Prostate gland (tissue), 2 donors: ENCODE data around the gene PLEKHG2. TPM values are rescaled to one million over a fixed set of nuclear protein-coding genes. Genes with fewer than 3 reads are reported as not detected.

ENCODE experiments used
- DNase-seq: peaks from one replicate; pipeline ENCODE4 v3.0.0-alpha.2; 2019; ENCODE audit warnings: low spot score
- H3K27ac ChIP-seq, 2 donors: fragments of 200-600 bp; sonication (generic); 2 replicates each; pipeline ENCODE4 v1.5.1; 2017 to 2019
- H3K27me3 ChIP-seq: fragments of 200-600 bp; sonication (generic); replicated peaks from 2 replicates; pipeline ENCODE4 v1.5.1; 2019; ENCODE audit not compliant: insufficient read depth
- H3K36me3 ChIP-seq, 2 donors: fragments of 200-600 bp; sonication (generic); 1 replicate in 1 of 2; 2 replicates in 1 of 2; pipeline versions ENCODE4 v1.5.1 to v1.8.1; 2017 to 2019
- H3K4me1 ChIP-seq: fragments of 200-600 bp; sonication (generic); replicated peaks from 2 replicates; pipeline ENCODE4 v1.5.1; 2019
- H3K4me3 ChIP-seq, 2 donors: fragments of 200-600 bp; sonication (generic); 2 replicates each; pipeline ENCODE4 v1.5.1; 2017 to 2019
- H3K9me3 ChIP-seq: fragments of 200-600 bp; sonication (generic); 2 replicates; pipeline ENCODE4 v1.5.1; 2017
- CTCF ChIP-seq, 4 experiments: fragments of 200-600 bp in 2 of 4; fragments of 450-650 bp in 2 of 4; sonication (generic) in 2 of 4; IDR thresholded peaks; 1 replicate in 3 of 4; 2 replicates in 1 of 4; pipeline ENCODE4 v1.5.1; 2016 to 2019; ENCODE audit warnings: antibody characterized with exemption in 4 of 4, mild to moderate bottlenecking in 2 of 4, moderate library complexity in 2 of 4
- POLR2A ChIP-seq: fragments of 450-650 bp; IDR thresholded peaks from one replicate; pipeline ENCODE4 v1.6.1; 2016; ENCODE audit warnings: antibody characterized with exemption, mild to moderate bottlenecking
- POLR2AphosphoS5 ChIP-seq: sonication (generic); formaldehyde crosslinking; IDR thresholded peaks from one replicate; pipeline ENCODE4 v1.6.1; 2017; ENCODE audit warnings: antibody characterized with exemption
- WGBS: methylation state at CpG from one replicate; pipeline ENCODE4 v1.1.5; 2018; 5-methylcytosine and 5-hydroxymethylcytosine counted together
- intact Hi-C: fragments of 100-400 bp; cut with DNase I; formaldehyde crosslinking; loops from one replicate; pipeline ENCODE4 v1.14.2; 2022
- microRNA-seq: library from miRNA; unstranded; fragments of <30 nt; microRNA quantifications from one replicate; pipeline ENCODE4, GENCODE V29; 2016
- small RNA-seq, 2 donors: library from RNA; depleted of rRNA; stranded (forward); fragments of <200 nt; gene quantifications; one replicate each; pipeline ENCODE3, GENCODE V24; 2016
- total RNA-seq, 2 donors: library from RNA; depleted of rRNA; stranded (reverse); fragments of >200 nt; gene quantifications; one replicate each; pipeline ENCODE4 v1.1.0, GENCODE V29; 2016

PLEKHG2 gene
- total RNA-seq, 2 donors from 2014 or later, result 14.4 to 21.1 TPM

- TF ChIP-seq POLR2AphosphoS5 (no peak), CTCF (IDR thresholded peaks at IDR 0.05) (no peak), POLR2A (no peak)
- no peaks in the 10 kb centered on the region for H3K9me3 ChIP-seq
- no peaks in the 10 kb centered on the region for H3K4me1 ChIP-seq
- H3K27ac ChIP-seq, result no peak overlapping the region
- H3K36me3 ChIP-seq, result peaks cover 22 to 39% of the 10 kb centered on the region in 2 donors
- no peak overlapping the region for H3K4me3 ChIP-seq
- intact Hi-C loops, result loop anchor here (5.0 kb wide), 1 partner anchor 59 kb away; the partner anchor contains the start of gene EID2B
- H3K27me3 ChIP-seq, result no peaks in the 10 kb centered on the region
- DNase-seq, result no peak
- WGBS, result 82% methylated on average over 11 of the region's 11 CpGs
These were observed 61.0 kb downstream of the PLEKHG2 start for GRCh38 chr19:39473443-39473960.

GRCh38 chr19:39474139-39474620, 61.7 kb downstream of the PLEKHG2 start:
- intact Hi-C loops, result loop anchor here (5.0 kb wide), 1 partner anchor 58 kb away; the partner anchor contains the start of gene EID2B
- H3K9me3 ChIP-seq, result no peaks in the 10 kb centered on the region
- DNase-seq, result peak; percentile 29
- TF ChIP-seq CTCF (IDR thresholded peaks at IDR 0.05), result peak; percentile 53 to 76 (median 60)
- TF ChIP-seq POLR2A, result no peak
- no peak overlapping the region for H3K4me3 ChIP-seq
- H3K4me1 ChIP-seq, result no peaks in the 10 kb centered on the region
- peaks cover 16 to 32% of the 10 kb centered on the region in 2 donors for H3K36me3 ChIP-seq
- H3K27ac ChIP-seq, result no peak overlapping the region
- H3K27me3 ChIP-seq, result no peaks in the 10 kb centered on the region
- WGBS, result 46% methylated on average over 9 of the region's 9 CpGs

- intact Hi-C loops, result no loop called here
- 100% methylated on average over 2 of the region's 2 CpGs for WGBS
- H3K36me3 ChIP-seq, result peaks cover 12 to 23% of the 10 kb centered on the region in 2 donors
- TF ChIP-seq POLR2A, result no peak
- no peak for TF ChIP-seq CTCF (IDR thresholded peaks at IDR 0.05)
- TF ChIP-seq POLR2AphosphoS5, result no peak
- no peak overlapping the region for H3K4me3 ChIP-seq
- no peaks in the 10 kb centered on the region for H3K27me3 ChIP-seq
- H3K4me1 ChIP-seq, result peaks cover 4% of the 10 kb centered on the region
- DNase-seq, result no peak
- H3K9me3 ChIP-seq, result no peaks in the 10 kb centered on the region
- H3K27ac ChIP-seq, result no peak overlapping the region
These were observed 63.3 kb downstream of the PLEKHG2 start for GRCh38 chr19:39475748-39476147.

Small RNAs within 50 kb of the gene (microRNA-seq; reads per million reads assigned to microRNA genes)
- gene MIR4530, result 0.34 reads per million

Small RNAs within 50 kb of the gene (small RNA-seq; reads per million reads assigned to genes)
- 0 reads per million in 2 donors for gene MIR4530
- gene RN7SL566P, result 0 reads per million in 2 donors

Other genes starting within 250 kb of the PLEKHG2 start
- gene NCCRP1, start 215.7 kb upstream of the PLEKHG2 start, total RNA-seq, result 1 to 10 TPM; 1.4 to 2.7 TPM
- gene SYCN, start 208.4 kb upstream of the PLEKHG2 start, total RNA-seq, result 100 to 1,000 TPM in 1 of 2 donors, not detected in 1; 165 TPM
- not detected for gene IFNL3, start 167.7 kb upstream of the PLEKHG2 start, total RNA-seq
- gene IFNL4, start 163.8 kb upstream of the PLEKHG2 start, total RNA-seq, result not detected
- gene IFNL2, start 144.3 kb upstream of the PLEKHG2 start, total RNA-seq, result not detected
- gene IFNL1, start 116.3 kb upstream of the PLEKHG2 start, total RNA-seq, result not detected
- gene LRFN1, start 91.8 kb upstream of the PLEKHG2 start, total RNA-seq, result 1 to 10 TPM; 4.2 to 5.6 TPM
- gene GMFG, start 76.6 kb upstream of the PLEKHG2 start, total RNA-seq, result 10 to 100 TPM in 1 of 2 donors, 1 to 10 TPM in 1; 1.5 to 10.2 TPM
- gene SAMD4B, start 70.2 kb upstream of the PLEKHG2 start, total RNA-seq, result 100 to 1,000 TPM; 133 to 227 TPM
- 10 to 100 TPM; 47.5 to 63.6 TPM for gene PAF1, start 21.6 kb upstream of the PLEKHG2 start, total RNA-seq
- gene MED29, start 21.3 kb upstream of the PLEKHG2 start, total RNA-seq, result 10 to 100 TPM; 50.2 to 56.4 TPM
- gene ZFP36, start 5.8 kb upstream of the PLEKHG2 start, total RNA-seq, result 100 to 1,000 TPM in 1 of 2 donors, 10 to 100 TPM in 1; 96.5 to 170 TPM
- 1,000 to 10,000 TPM; 1,162 to 1,716 TPM for gene RPS16, start 23.3 kb downstream of the PLEKHG2 start, total RNA-seq
- 100 to 1,000 TPM in 1 of 2 donors, 10 to 100 TPM in 1; 79.8 to 246 TPM for gene SUPT5H, start 32.9 kb downstream of the PLEKHG2 start, total RNA-seq
- gene TIMM50, start 68.2 kb downstream of the PLEKHG2 start, total RNA-seq, result 10 to 100 TPM; 54.1 to 75.5 TPM
- gene DLL3, start 86.3 kb downstream of the PLEKHG2 start, total RNA-seq, result 1 to 10 TPM in 1 of 2 donors, not detected in 1; 6.3 TPM
- gene SELENOV, start 102.5 kb downstream of the PLEKHG2 start, total RNA-seq, result not detected
- 1 to 10 TPM; 2.6 to 4.5 TPM for gene EID2B, start 120.2 kb downstream of the PLEKHG2 start, total RNA-seq
- 10 to 100 TPM; 21.1 to 25.3 TPM for gene EID2, start 127.5 kb downstream of the PLEKHG2 start, total RNA-seq
- gene LGALS13, start 189.9 kb downstream of the PLEKHG2 start, total RNA-seq, result not detected
- not detected for gene LGALS16, start 243.2 kb downstream of the PLEKHG2 start, total RNA-seq